ENCODE measurements around the gene RBM47.

RBM47 gene

GRCh38 chr4:40523581-40523980 is 106.1 kb downstream of the RBM47 start:
- TF ChIP-seq GATA2 (IDR thresholded peaks at IDR 0.05; ENCODE audit: low read depth, low read length), result no peak
- no peak for TF ChIP-seq GATA3 (IDR thresholded peaks at IDR 0.05; ENCODE audit: low read depth, low read length)

GRCh38 chr4:40521957-40522356 is 107.7 kb downstream of the RBM47 start:
- TF ChIP-seq GATA3 (IDR thresholded peaks at IDR 0.05; ENCODE audit: low read depth, low read length) (no peak), GATA2 (IDR thresholded peaks at IDR 0.05; ENCODE audit: low read depth, low read length) (no peak)

GRCh38 chr4:40520533-40520932 is 109.1 kb downstream of the RBM47 start:
- TF ChIP-seq GATA2 (IDR thresholded peaks at IDR 0.05; ENCODE audit: low read depth, low read length) (no peak), GATA3 (IDR thresholded peaks at IDR 0.05; ENCODE audit: low read depth, low read length) (no peak)

GRCh38 chr4:40516651-40517050 is 113.0 kb downstream of the RBM47 start:
- TF ChIP-seq GATA2 (IDR thresholded peaks at IDR 0.05; ENCODE audit: low read depth, low read length) (no peak), GATA3 (IDR thresholded peaks at IDR 0.05; ENCODE audit: low read depth, low read length) (no peak)

GRCh38 chr4:40515398-40516293 is 114.0 kb downstream of the RBM47 start:
- TF ChIP-seq GATA2 (IDR thresholded peaks at IDR 0.05; ENCODE audit: low read depth, low read length), result no peak
- TF ChIP-seq GATA3 (IDR thresholded peaks at IDR 0.05; ENCODE audit: low read depth, low read length), result no peak

GRCh38 chr4:40515037-40515397 is 114.6 kb downstream of the RBM47 start:
- TF ChIP-seq GATA3 (IDR thresholded peaks at IDR 0.05; ENCODE audit: low read depth, low read length) (no peak), GATA2 (IDR thresholded peaks at IDR 0.05; ENCODE audit: low read depth, low read length) (no peak)

GRCh38 chr4:40514497-40514951 is 115.1 kb downstream of the RBM47 start:
- TF ChIP-seq GATA3 (IDR thresholded peaks at IDR 0.05; ENCODE audit: low read depth, low read length), result no peak
- no peak for TF ChIP-seq GATA2 (IDR thresholded peaks at IDR 0.05; ENCODE audit: low read depth, low read length)

GRCh38 chr4:40511036-40511614 is 118.5 kb downstream of the RBM47 start:
- no peak for TF ChIP-seq GATA3 (IDR thresholded peaks at IDR 0.05; ENCODE audit: low read depth, low read length)
- TF ChIP-seq GATA2 (IDR thresholded peaks at IDR 0.05; ENCODE audit: low read depth, low read length), result no peak

- TF ChIP-seq GATA3 (IDR thresholded peaks at IDR 0.05; ENCODE audit: low read depth, low read length) (no peak), GATA2 (IDR thresholded peaks at IDR 0.05; ENCODE audit: low read depth, low read length) (no peak)
These were observed 121.7 kb downstream of the RBM47 start for GRCh38 chr4:40507977-40508376.

- TF ChIP-seq GATA2 (IDR thresholded peaks at IDR 0.05; ENCODE audit: low read depth, low read length), result no peak
- TF ChIP-seq GATA3 (IDR thresholded peaks at IDR 0.05; ENCODE audit: low read depth, low read length), result no peak
These were observed 123.2 kb downstream of the RBM47 start for GRCh38 chr4:40506492-40506891.

GRCh38 chr4:40506066-40506465 is 123.6 kb downstream of the RBM47 start:
- TF ChIP-seq GATA3 (IDR thresholded peaks at IDR 0.05; ENCODE audit: low read depth, low read length) (no peak), GATA2 (IDR thresholded peaks at IDR 0.05; ENCODE audit: low read depth, low read length) (no peak)

- TF ChIP-seq GATA3 (IDR thresholded peaks at IDR 0.05; ENCODE audit: low read depth, low read length) (no peak), GATA2 (IDR thresholded peaks at IDR 0.05; ENCODE audit: low read depth, low read length) (no peak)
These were observed 126.7 kb downstream of the RBM47 start for GRCh38 chr4:40502934-40503333.

GRCh38 chr4:40502220-40502619 is 127.4 kb downstream of the RBM47 start:
- no peak for TF ChIP-seq GATA3 (IDR thresholded peaks at IDR 0.05; ENCODE audit: low read depth, low read length)

GRCh38 chr4:40500781-40501180 is 128.9 kb downstream of the RBM47 start:
- TF ChIP-seq GATA3 (IDR thresholded peaks at IDR 0.05; ENCODE audit: low read depth, low read length) (no peak), GATA2 (IDR thresholded peaks at IDR 0.05; ENCODE audit: low read depth, low read length) (no peak)

GRCh38 chr4:40493160-40493559 is 136.5 kb downstream of the RBM47 start:
- TF ChIP-seq GATA2 (IDR thresholded peaks at IDR 0.05; ENCODE audit: low read depth, low read length) (no peak), GATA3 (IDR thresholded peaks at IDR 0.05; ENCODE audit: low read depth, low read length) (no peak)

All from SH-SY5Y (cell line).